CD4-positive, alpha-beta T cell treated with Interleukin-17A for 1 hour (primary cell): ENCODE data around the gene PDHB.

ENCODE experiments used
- DNase-seq: peaks from one replicate; pipeline ENCODE4 v3.0.0-alpha.2; 2020

PDHB gene

DNA sequence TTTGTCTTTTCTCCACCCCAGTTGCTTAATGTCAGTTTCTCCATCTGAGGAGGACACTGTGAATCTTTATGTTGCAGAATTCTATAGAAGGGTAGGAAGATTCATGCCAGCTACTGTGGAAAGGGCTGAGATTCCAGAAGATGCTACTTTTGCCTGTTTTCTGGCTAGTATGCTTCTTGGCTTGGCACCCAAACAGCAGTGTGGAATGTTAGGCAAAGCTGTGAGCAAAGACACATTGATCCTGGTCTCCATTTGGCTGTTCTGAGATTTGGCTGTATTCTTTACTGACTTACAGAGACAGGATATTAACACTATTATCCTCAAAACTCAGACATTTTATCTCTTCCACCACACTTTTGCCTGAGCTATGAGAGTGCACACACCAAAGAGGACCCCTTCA is 39.3 kb downstream of the PDHB start:
- DNase-seq = no peak

GRCh38 chr3:58392181-58392580 is 41.5 kb downstream of the PDHB start:
- no peak for DNase-seq

DNA sequence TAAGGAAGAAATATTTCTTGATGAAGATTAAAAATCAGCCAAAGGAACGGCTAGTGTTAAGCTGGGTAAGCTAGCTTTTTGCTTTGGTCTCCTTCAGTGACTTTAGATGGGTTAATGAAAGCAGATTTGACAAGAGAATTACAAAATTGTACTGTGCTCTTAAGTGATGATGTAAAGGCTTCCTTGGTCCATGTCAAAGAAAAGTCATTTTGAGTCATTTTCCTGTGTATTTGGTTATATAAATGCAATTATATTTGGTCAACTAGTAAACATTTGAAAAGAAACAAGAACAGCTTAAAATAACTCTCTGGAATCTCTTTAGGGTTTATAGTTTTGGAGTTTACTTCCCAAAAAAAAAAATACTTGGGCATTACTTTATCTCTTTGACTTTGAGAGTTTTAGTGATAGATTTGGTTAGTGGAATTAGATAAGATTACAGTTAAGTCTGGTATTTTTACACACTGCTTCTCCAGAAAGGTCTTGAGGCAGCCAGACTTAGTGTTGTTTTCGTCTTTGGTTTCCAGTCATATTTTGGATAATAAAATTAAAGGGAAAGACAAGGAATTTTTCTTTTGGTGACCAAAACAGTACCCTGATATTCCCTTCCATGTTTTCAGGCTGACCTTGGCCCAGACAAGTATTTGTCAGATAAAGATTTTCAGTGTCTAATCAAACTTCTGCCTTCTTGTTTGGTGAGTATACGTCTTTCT is 42.3 kb downstream of the PDHB start:
- DNase-seq = no peak

DNA sequence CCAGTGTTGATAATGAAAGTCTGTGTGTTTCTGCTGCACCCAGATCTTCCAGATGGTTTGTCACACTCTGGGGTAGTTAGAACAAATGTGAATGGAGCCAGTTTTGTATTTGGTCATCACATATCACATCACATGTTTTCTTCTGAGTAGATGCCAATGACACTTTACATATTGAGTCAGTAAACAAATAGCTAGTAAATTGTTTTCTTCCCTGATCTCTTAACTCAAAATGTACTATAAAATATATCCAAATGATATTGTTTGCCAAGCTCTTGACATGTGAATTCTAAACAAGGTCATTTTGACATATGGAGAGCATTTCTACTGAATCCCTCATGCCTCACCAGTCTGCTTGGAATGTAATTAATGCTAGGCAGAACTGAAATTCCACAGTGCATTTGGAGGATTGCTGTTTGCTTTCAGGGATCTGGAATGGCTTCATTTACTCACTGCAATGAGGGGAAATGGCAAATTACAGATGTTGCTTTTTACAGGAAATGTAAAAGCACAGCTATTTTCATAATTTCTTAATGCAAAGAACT is 45.0 kb downstream of the PDHB start:
- DNase-seq = no peak

DNA sequence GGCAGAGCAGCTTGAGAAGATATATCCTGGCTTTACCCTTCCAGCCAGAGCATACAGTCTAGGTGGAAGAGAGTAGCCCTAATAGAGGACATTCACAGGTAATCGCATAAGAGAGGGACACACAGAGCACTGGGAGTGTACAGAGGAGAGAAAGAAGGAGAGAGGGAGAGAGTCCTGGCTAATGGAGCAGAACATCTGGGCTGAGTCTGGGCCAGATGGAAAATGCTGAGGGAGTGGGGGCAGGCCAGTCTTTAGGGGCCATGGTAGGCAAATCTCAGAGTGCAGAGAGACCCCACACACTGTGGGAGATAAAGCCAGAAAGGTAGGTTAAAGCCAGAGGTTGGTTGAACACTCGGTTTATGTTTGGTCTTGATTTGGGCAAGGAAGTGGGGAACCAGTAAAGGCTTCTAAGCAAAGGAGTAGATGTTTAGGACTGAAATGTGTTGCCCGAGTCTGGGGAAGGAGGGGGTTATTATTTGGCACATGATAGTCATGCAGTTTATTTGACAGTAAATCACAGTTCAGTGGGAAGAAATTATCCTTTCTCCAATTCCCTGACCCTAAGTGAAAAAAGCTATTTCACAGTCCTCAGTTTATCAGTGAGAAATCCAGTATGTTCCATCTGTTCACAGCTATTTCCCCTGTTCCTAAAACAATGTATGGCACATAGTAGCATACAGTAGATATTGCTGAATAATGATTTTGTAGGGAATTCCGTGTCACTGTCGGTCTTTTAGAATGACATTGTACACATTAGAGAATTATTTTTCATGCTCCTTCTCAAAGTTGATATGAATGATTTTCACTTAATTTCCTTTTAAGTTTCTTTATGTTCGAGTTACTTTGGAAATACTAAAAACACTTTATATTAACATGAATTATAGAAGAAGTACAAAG is 45.7 kb downstream of the PDHB start:
- no peak for DNase-seq

DNA sequence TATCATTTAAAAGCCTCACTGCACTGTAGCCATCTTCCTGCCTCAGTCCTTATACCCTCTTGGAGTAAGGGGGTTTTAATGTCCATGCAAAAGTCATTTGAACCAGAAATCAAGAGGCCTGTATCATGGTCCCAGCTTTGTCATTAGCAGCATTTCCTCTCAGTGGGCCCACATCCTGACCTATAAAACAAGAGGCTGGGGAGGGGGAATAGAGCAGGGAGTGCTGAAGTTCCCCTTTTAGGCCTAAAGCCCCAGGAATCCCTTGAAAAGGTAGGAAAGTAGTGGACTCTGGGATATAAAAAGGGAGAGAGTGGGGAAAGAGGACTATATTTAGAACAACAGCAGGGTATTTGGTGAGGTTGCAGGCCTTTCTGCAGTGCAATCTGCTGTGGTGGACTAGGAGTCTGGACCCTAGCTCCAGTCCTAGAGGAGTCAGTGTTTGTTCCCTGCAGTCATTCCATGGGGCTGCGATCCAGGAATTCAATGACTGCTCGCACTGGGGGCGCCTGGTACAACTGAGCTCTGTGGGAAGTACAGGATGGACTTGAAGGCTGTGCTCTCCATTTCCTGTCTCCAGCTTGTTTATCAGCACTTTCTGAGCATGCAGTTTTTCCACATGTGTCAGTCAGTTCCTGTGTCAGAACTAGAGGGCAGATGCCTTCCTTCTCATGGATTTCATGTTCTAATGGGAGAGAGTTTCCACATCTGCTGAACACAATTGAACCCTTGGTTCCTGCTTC is 46.8 kb downstream of the PDHB start:
- DNase-seq = no peak

- no peak for DNase-seq
Measured at GRCh38 chr3:58384381-58385090, 49.1 kb downstream of the PDHB start.

DNA sequence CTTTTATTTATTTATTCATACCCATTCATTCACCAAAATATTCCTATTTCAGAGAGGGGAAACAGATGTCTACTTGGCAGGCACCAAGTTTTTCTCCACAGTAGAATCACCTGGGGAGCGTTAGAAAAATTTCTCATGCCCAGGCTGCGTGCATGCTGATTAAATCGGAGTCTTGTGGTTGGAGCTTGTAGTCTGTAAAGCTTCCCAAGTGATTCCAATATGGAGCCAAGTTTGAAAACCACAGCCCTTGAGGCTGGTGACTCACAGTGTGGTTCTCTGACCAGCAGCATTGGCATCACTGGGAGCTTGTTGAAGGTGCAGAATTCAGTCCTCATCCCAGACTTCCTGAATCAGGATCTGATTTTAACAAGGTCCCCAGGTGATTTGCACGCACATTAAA is 49.7 kb downstream of the PDHB start:
- DNase-seq = no peak

GRCh38 chr3:58383476-58383875 is 50.2 kb downstream of the PDHB start:
- DNase-seq = no peak

DNA sequence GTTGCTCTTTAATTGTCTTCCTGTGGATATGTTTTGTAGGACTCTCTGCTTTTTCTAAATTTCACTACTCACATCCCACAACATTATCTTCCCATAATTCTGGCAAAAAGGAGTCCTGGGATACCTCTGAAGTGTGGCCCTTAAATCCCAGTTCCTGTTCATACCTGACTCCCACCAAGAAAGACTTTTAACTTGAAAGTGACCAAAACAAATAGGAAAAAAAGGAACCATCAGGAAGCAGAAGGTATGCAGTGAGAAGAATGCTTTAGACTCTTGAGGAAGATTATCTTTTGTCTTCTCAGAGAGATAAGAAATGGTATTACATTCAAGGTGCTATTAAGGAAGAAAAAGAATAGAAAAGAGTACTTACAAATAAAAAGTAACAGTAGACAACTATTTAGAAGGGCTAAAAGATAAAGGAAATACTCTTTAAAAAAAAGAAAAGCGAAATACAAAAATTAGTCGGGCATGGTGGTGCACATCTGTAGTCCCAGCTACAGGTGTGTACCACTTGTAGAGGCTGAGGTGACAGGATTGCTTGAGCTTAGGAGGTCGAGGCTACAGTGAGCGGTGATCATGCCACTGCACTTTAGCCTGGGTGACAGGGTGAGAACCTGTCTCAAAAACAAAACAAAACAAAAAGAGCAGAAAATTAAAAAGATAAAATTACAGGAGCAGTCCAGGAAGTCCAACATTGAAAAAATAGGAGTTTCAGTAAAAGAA is 54.1 kb downstream of the PDHB start:
- DNase-seq = no peak

DNA sequence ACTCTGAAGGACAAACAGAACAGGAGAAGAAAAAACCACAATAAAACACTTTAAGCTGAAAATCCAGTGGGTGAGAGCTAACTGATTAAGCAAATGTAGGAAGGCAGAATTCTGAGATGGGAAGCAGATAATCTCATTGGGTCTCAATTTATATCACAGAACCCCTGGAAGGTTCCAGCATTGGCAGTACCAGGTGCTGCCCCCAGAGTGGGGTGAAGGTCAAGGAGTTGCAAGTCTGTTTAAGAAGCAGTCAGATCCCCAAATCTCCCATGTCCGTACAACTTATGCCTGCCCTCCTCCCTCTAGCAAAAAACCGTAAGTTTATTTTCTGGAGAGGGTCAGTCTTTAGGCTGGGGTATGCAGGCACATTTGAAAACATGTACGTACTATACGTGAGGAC is 55.9 kb downstream of the PDHB start:
- DNase-seq = no peak
